ENCODE data around the gene MCF2L2.

Gene MCF2L2

GRCh38 chr3:183269345-183269744 lies 159.1 kb downstream of the MCF2L2 start:
- DNase-seq (ENCODE audit: low read depth in 2 of 3, low spot score in 1 of 3): no peak

GRCh38 chr3:183268366-183268765 lies 160.1 kb downstream of the MCF2L2 start:
- DNase-seq (ENCODE audit: low read depth in 2 of 3, low spot score in 1 of 3): no peak

GRCh38 chr3:183267140-183267539 lies 161.3 kb downstream of the MCF2L2 start:
- DNase-seq (ENCODE audit: low read depth in 2 of 3, low spot score in 1 of 3): no peak

GRCh38 chr3:183266454-183266853 lies 162.0 kb downstream of the MCF2L2 start:
- DNase-seq (ENCODE audit: low read depth in 2 of 3, low spot score in 1 of 3): peak in 1 of 3 donors; percentile 15

- DNase-seq (ENCODE audit: low read depth in 2 of 3, low spot score in 1 of 3): peak; percentile 45 to 59 (median 59)
These were observed 162.5 kb downstream of the MCF2L2 start for GRCh38 chr3:183265834-183266417.

GRCh38 chr3:183265157-183265642 lies 163.2 kb downstream of the MCF2L2 start:
- DNase-seq (ENCODE audit: low read depth in 2 of 3, low spot score in 1 of 3): no peak

GRCh38 chr3:183264268-183264667 lies 164.2 kb downstream of the MCF2L2 start:
- DNase-seq (ENCODE audit: low read depth in 2 of 3, low spot score in 1 of 3): no peak

GRCh38 chr3:183262875-183263378 lies 165.5 kb downstream of the MCF2L2 start:
- no peak for DNase-seq (ENCODE audit: low read depth in 2 of 3, low spot score in 1 of 3)

GRCh38 chr3:183261151-183261724 lies 167.2 kb downstream of the MCF2L2 start:
- DNase-seq (ENCODE audit: low read depth in 2 of 3, low spot score in 1 of 3): no peak

GRCh38 chr3:183260167-183260904 lies 168.1 kb downstream of the MCF2L2 start:
- no peak for DNase-seq (ENCODE audit: low read depth in 2 of 3, low spot score in 1 of 3)

- DNase-seq (ENCODE audit: low read depth in 2 of 3, low spot score in 1 of 3): no peak
These were observed 168.8 kb downstream of the MCF2L2 start for GRCh38 chr3:183259621-183260020.

- DNase-seq (ENCODE audit: low read depth in 2 of 3, low spot score in 1 of 3): no peak
These were observed 169.3 kb downstream of the MCF2L2 start for GRCh38 chr3:183259087-183259486.

GRCh38 chr3:183255348-183255730 lies 173.1 kb downstream of the MCF2L2 start:
- DNase-seq (ENCODE audit: low read depth in 2 of 3, low spot score in 1 of 3): no peak

- no peak for DNase-seq (ENCODE audit: low read depth in 2 of 3, low spot score in 1 of 3)
These were observed 173.7 kb downstream of the MCF2L2 start for GRCh38 chr3:183254487-183255347.

- no peak for DNase-seq (ENCODE audit: low read depth in 2 of 3, low spot score in 1 of 3)
These were observed 174.6 kb downstream of the MCF2L2 start for GRCh38 chr3:183253528-183254486.

GRCh38 chr3:183252973-183253527 lies 175.4 kb downstream of the MCF2L2 start, which contains the start of gene B3GNT5:
Gene B3GNT5 (plus strand): TSS chr3:183253253. CDS start chr3:183269799, 16,546 bp downstream.
- peak in 1 of 3 donors; percentile 27 for DNase-seq (ENCODE audit: low read depth in 2 of 3, low spot score in 1 of 3)

- DNase-seq (ENCODE audit: low read depth in 2 of 3, low spot score in 1 of 3): no peak
These were observed 176.2 kb downstream of the MCF2L2 start for GRCh38 chr3:183252118-183252782.

- DNase-seq (ENCODE audit: low read depth in 2 of 3, low spot score in 1 of 3): no peak
These were observed 179.3 kb downstream of the MCF2L2 start for GRCh38 chr3:183249006-183249718.

All from stimulated activated CD4-positive, alpha-beta T cell treated with anti-CD3 and anti-CD28 coated beads, Interleukin-12 subunit alpha, Interleukin-12 subunit beta, amount 100 ng/mL, for 48 hours (primary cell).